ENCODE measurements around the gene INF2. TPM values are rescaled to one million over a fixed set of nuclear protein-coding genes. Genes with fewer than 3 reads are reported as not detected.
A peak's percentile ranks its signal among the peaks of the same experiment; 100 is the strongest.

Gene INF2
- total RNA-seq, 1 donor from 2014 or later = 14.6 TPM

- peaks cover 0 to 6% (median 0%) of the 10 kb centered on the region in 3 donors for H3K36me3 ChIP-seq (ENCODE audit: control insufficient read depth in 3 of 3, insufficient read depth in 3 of 3, low read length in 3 of 3)
- no peak overlapping the region for H3K4me3 ChIP-seq (ENCODE audit: low read length in 3 of 3)
- H3K27me3 ChIP-seq (ENCODE audit: control insufficient read depth in 3 of 3, insufficient read depth in 3 of 3, low read length in 3 of 3) = peaks cover 0 to 12% (median 0%) of the 10 kb centered on the region in 3 donors
- H3K27ac ChIP-seq (ENCODE audit: low read depth, low read length) = peak overlapping the region; percentile 19
- H3K4me1 ChIP-seq (ENCODE audit: control insufficient read depth in 3 of 3, insufficient read depth in 3 of 3, low read length in 3 of 3) = peaks cover 57 to 85% (median 73%) of the 10 kb centered on the region in 3 donors
- peak overlapping the region in 2 of 3 donors; percentile 10 to 45 for H3K9ac ChIP-seq (ENCODE audit: low read depth in 1 of 3, low read length in 3 of 3)
- no peaks in the 10 kb centered on the region for H3K9me3 ChIP-seq (ENCODE audit: control insufficient read depth in 3 of 3, low read length in 3 of 3)
These were observed 5.7 kb downstream of the INF2 start for GRCh38 chr14:104694991-104695659.

GRCh38 chr14:104695660-104696000 is 6.2 kb downstream of the INF2 start:
- Histone ChIP-seq H3K27me3 (ENCODE audit: control insufficient read depth in 3 of 3, insufficient read depth in 3 of 3, low read length in 3 of 3) (peaks cover 0 to 9% (median 0%) of the 10 kb centered on the region in 3 donors), H3K9ac (ENCODE audit: low read depth in 1 of 3, low read length in 3 of 3) (peak overlapping the region in 1 of 3 donors; percentile 45), H3K4me1 (ENCODE audit: control insufficient read depth in 3 of 3, insufficient read depth in 3 of 3, low read length in 3 of 3) (peaks cover 52 to 83% (median 70%) of the 10 kb centered on the region in 3 donors)

GRCh38 chr14:104696671-104697316 is 7.4 kb downstream of the INF2 start:
- no peak overlapping the region for H3K4me3 ChIP-seq (ENCODE audit: low read length in 3 of 3)
- H3K9ac ChIP-seq (ENCODE audit: low read depth in 1 of 3, low read length in 3 of 3) = peak overlapping the region in 1 of 3 donors; percentile 45
- H3K4me1 ChIP-seq (ENCODE audit: control insufficient read depth in 3 of 3, insufficient read depth in 3 of 3, low read length in 3 of 3) = peaks cover 41 to 72% (median 59%) of the 10 kb centered on the region in 3 donors
- H3K9me3 ChIP-seq (ENCODE audit: control insufficient read depth in 3 of 3, low read length in 3 of 3) = no peaks in the 10 kb centered on the region
- H3K27ac ChIP-seq (ENCODE audit: low read depth, low read length) = no peak overlapping the region
- H3K27me3 ChIP-seq (ENCODE audit: control insufficient read depth in 3 of 3, insufficient read depth in 3 of 3, low read length in 3 of 3) = peaks cover 0 to 9% (median 0%) of the 10 kb centered on the region in 3 donors
- H3K36me3 ChIP-seq (ENCODE audit: control insufficient read depth in 3 of 3, insufficient read depth in 3 of 3, low read length in 3 of 3) = peaks cover 1 to 6% (median 3%) of the 10 kb centered on the region in 3 donors

More at GRCh38 chr14:104695660-104696000, 6.2 kb downstream of the INF2 start:
- Histone ChIP-seq H3K4me3 (ENCODE audit: low read length in 3 of 3) (no peak overlapping the region), H3K9me3 (ENCODE audit: control insufficient read depth in 3 of 3, low read length in 3 of 3) (no peaks in the 10 kb centered on the region), H3K27ac (ENCODE audit: low read depth, low read length) (no peak overlapping the region), H3K36me3 (ENCODE audit: control insufficient read depth in 3 of 3, insufficient read depth in 3 of 3, low read length in 3 of 3) (peaks cover 0 to 6% (median 0%) of the 10 kb centered on the region in 3 donors)

- Histone ChIP-seq H3K27ac (ENCODE audit: low read depth, low read length) (no peak overlapping the region), H3K27me3 (ENCODE audit: control insufficient read depth in 3 of 3, insufficient read depth in 3 of 3, low read length in 3 of 3) (peaks cover 0 to 9% (median 0%) of the 10 kb centered on the region in 3 donors), H3K36me3 (ENCODE audit: control insufficient read depth in 3 of 3, insufficient read depth in 3 of 3, low read length in 3 of 3) (peaks cover 3 to 6% (median 4%) of the 10 kb centered on the region in 3 donors), H3K9ac (ENCODE audit: low read depth in 1 of 3, low read length in 3 of 3) (peak overlapping the region in 1 of 3 donors; percentile 45), H3K9me3 (ENCODE audit: control insufficient read depth in 3 of 3, low read length in 3 of 3) (no peaks in the 10 kb centered on the region), H3K4me3 (ENCODE audit: low read length in 3 of 3) (no peak overlapping the region), H3K4me1 (ENCODE audit: control insufficient read depth in 3 of 3, insufficient read depth in 3 of 3, low read length in 3 of 3) (peaks cover 40 to 67% (median 54%) of the 10 kb centered on the region in 3 donors)
These were observed 7.9 kb downstream of the INF2 start for GRCh38 chr14:104697317-104697703.

GRCh38 chr14:104697892-104698583 is 8.6 kb downstream of the INF2 start:
- peaks cover 6 to 8% (median 7%) of the 10 kb centered on the region in 3 donors for H3K36me3 ChIP-seq (ENCODE audit: control insufficient read depth in 3 of 3, insufficient read depth in 3 of 3, low read length in 3 of 3)
- H3K4me3 ChIP-seq (ENCODE audit: low read length in 3 of 3) = no peak overlapping the region
- no peaks in the 10 kb centered on the region for H3K9me3 ChIP-seq (ENCODE audit: control insufficient read depth in 3 of 3, low read length in 3 of 3)
- H3K9ac ChIP-seq (ENCODE audit: low read depth in 1 of 3, low read length in 3 of 3) = peak overlapping the region in 1 of 3 donors; percentile 54
- H3K4me1 ChIP-seq (ENCODE audit: control insufficient read depth in 3 of 3, insufficient read depth in 3 of 3, low read length in 3 of 3) = peaks cover 40 to 59% (median 47%) of the 10 kb centered on the region in 3 donors
- H3K27ac ChIP-seq (ENCODE audit: low read depth, low read length) = no peak overlapping the region
- H3K27me3 ChIP-seq (ENCODE audit: control insufficient read depth in 3 of 3, insufficient read depth in 3 of 3, low read length in 3 of 3) = peaks cover 0 to 9% (median 0%) of the 10 kb centered on the region in 3 donors

- H3K4me3 ChIP-seq (ENCODE audit: low read length in 3 of 3) = no peak overlapping the region
These were observed 9.4 kb downstream of the INF2 start for GRCh38 chr14:104698688-104699425.

GRCh38 chr14:104699426-104699748 is 10.0 kb downstream of the INF2 start:
- peaks cover 0 to 9% (median 0%) of the 10 kb centered on the region in 3 donors for H3K27me3 ChIP-seq (ENCODE audit: control insufficient read depth in 3 of 3, insufficient read depth in 3 of 3, low read length in 3 of 3)
- peaks cover 13 to 18% (median 16%) of the 10 kb centered on the region in 3 donors for H3K36me3 ChIP-seq (ENCODE audit: control insufficient read depth in 3 of 3, insufficient read depth in 3 of 3, low read length in 3 of 3)
- H3K9ac ChIP-seq (ENCODE audit: low read depth in 1 of 3, low read length in 3 of 3) = peak overlapping the region in 1 of 3 donors; percentile 70
- H3K4me1 ChIP-seq (ENCODE audit: control insufficient read depth in 3 of 3, insufficient read depth in 3 of 3, low read length in 3 of 3) = peaks cover 38 to 56% (median 43%) of the 10 kb centered on the region in 3 donors
- H3K27ac ChIP-seq (ENCODE audit: low read depth, low read length) = no peak overlapping the region
- H3K4me3 ChIP-seq (ENCODE audit: low read length in 3 of 3) = no peak overlapping the region
- H3K9me3 ChIP-seq (ENCODE audit: control insufficient read depth in 3 of 3, low read length in 3 of 3) = no peaks in the 10 kb centered on the region

More at GRCh38 chr14:104698688-104699425, 9.4 kb downstream of the INF2 start:
- Histone ChIP-seq H3K27me3 (ENCODE audit: control insufficient read depth in 3 of 3, insufficient read depth in 3 of 3, low read length in 3 of 3) (peaks cover 0 to 9% (median 0%) of the 10 kb centered on the region in 3 donors), H3K27ac (ENCODE audit: low read depth, low read length) (no peak overlapping the region), H3K9me3 (ENCODE audit: control insufficient read depth in 3 of 3, low read length in 3 of 3) (no peaks in the 10 kb centered on the region), H3K4me1 (ENCODE audit: control insufficient read depth in 3 of 3, insufficient read depth in 3 of 3, low read length in 3 of 3) (peaks cover 40 to 59% (median 47%) of the 10 kb centered on the region in 3 donors), H3K9ac (ENCODE audit: low read depth in 1 of 3, low read length in 3 of 3) (peak overlapping the region in 1 of 3 donors; percentile 70), H3K36me3 (ENCODE audit: control insufficient read depth in 3 of 3, insufficient read depth in 3 of 3, low read length in 3 of 3) (peaks cover 8 to 16% (median 12%) of the 10 kb centered on the region in 3 donors)

GRCh38 chr14:104700225-104700651 is 10.8 kb downstream of the INF2 start:
- Histone ChIP-seq H3K27me3 (ENCODE audit: control insufficient read depth in 3 of 3, insufficient read depth in 3 of 3, low read length in 3 of 3) (peaks cover 0 to 9% (median 0%) of the 10 kb centered on the region in 3 donors), H3K36me3 (ENCODE audit: control insufficient read depth in 3 of 3, insufficient read depth in 3 of 3, low read length in 3 of 3) (peaks cover 13 to 18% (median 16%) of the 10 kb centered on the region in 3 donors), H3K27ac (ENCODE audit: low read depth, low read length) (no peak overlapping the region), H3K4me3 (ENCODE audit: low read length in 3 of 3) (peak overlapping the region in 1 of 3 donors; percentile 35), H3K9ac (ENCODE audit: low read depth in 1 of 3, low read length in 3 of 3) (peak overlapping the region in 1 of 3 donors; percentile 70), H3K9me3 (ENCODE audit: control insufficient read depth in 3 of 3, low read length in 3 of 3) (no peaks in the 10 kb centered on the region), H3K4me1 (ENCODE audit: control insufficient read depth in 3 of 3, insufficient read depth in 3 of 3, low read length in 3 of 3) (peaks cover 34 to 47% (median 34%) of the 10 kb centered on the region in 3 donors)

- Histone ChIP-seq H3K9ac (ENCODE audit: low read depth in 1 of 3, low read length in 3 of 3) (peak overlapping the region in 1 of 3 donors; percentile 50), H3K4me3 (ENCODE audit: low read length in 3 of 3) (no peak overlapping the region), H3K27ac (ENCODE audit: low read depth, low read length) (no peak overlapping the region), H3K27me3 (ENCODE audit: control insufficient read depth in 3 of 3, insufficient read depth in 3 of 3, low read length in 3 of 3) (peaks cover 0 to 9% (median 0%) of the 10 kb centered on the region in 3 donors), H3K36me3 (ENCODE audit: control insufficient read depth in 3 of 3, insufficient read depth in 3 of 3, low read length in 3 of 3) (peaks cover 13 to 18% (median 16%) of the 10 kb centered on the region in 3 donors), H3K9me3 (ENCODE audit: control insufficient read depth in 3 of 3, low read length in 3 of 3) (no peaks in the 10 kb centered on the region), H3K4me1 (ENCODE audit: control insufficient read depth in 3 of 3, insufficient read depth in 3 of 3, low read length in 3 of 3) (peaks cover 29 to 42% (median 30%) of the 10 kb centered on the region in 3 donors)
These were observed 11.4 kb downstream of the INF2 start for GRCh38 chr14:104700747-104701217.
